Stimulated activated CD4-positive, alpha-beta T cell treated with anti-CD3 and anti-CD28 coated beads, Interleukin-12 subunit alpha, Interleukin-12 subunit beta, amount 100 ng/mL, for 48 hours (primary cell): Measurements from ENCODE around the gene TEX26.

Source experiments
- DNase-seq, 3 donors: peaks; one replicate each; pipeline ENCODE4 v3.0.0-alpha.2; 2020; ENCODE audit warnings: low read depth in 2 of 3, low spot score in 1 of 3

TEX26 gene

DNA sequence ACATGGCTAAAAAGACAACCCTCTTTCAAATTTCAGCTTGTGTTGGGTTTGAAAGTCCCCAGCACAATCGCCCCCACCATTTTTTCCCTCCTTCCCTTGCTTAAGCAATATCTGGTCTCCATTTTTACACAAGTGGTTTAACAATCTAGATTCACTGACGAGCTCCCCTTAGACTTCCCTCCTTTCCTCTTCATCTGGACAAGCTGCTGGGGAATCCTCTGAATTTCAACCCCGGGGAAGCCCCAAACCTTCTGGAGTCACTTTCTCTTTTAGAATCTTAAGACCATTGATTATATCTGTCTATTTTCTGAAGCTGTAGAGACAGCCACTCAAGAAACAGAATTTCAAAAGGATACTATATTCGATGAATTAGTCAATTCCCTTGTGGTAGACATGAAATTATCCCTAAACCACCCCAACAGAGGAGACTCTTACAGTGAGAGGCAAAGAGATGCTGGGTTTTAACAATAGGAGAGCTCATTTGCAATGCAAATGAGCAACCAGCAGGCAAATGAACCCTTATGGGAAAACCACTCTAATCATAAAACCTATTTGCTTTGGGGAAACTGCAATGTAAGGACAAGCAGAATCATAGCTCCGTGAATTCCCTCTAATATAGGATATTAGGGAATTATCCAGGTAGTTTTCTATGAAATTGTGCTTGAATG lies 78.9 kb downstream of the TEX26 start:
- no peak for DNase-seq

DNA sequence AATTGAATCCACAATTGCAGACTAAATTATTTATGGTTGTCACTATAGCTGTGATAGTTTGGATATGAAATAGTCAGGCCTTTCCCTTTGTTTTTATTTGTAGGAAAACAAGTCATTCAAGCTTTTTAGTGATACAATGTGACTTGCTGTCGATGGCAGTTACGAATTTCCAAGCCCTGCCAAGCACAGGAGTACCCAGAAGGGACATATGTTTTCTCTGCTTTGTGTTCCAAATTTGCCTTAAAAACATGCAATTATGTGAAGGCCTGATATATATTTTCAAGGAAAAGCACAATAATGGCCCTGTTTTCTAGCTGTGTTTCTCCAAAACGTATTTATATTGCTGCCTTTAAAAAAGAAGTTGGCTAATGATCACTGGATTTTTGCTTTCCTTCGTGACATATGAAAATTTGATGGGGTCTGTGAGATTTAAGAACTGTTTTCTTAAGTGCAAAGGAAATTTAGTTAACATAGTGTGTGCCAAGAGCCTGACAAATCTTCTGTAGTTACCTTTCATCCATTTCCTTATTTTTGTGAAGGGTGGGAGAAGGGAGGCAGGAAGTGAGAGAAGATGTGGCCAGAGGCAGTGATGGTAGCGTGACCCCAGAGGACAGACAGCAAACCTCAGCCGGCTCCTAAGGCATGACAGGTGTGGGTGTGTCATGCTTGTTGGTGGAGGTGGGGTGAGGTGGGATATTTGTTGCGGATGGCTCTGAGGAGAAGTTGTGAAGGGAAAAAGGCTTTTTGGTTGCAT lies 79.6 kb downstream of the TEX26 start:
- DNase-seq: no peak

DNA sequence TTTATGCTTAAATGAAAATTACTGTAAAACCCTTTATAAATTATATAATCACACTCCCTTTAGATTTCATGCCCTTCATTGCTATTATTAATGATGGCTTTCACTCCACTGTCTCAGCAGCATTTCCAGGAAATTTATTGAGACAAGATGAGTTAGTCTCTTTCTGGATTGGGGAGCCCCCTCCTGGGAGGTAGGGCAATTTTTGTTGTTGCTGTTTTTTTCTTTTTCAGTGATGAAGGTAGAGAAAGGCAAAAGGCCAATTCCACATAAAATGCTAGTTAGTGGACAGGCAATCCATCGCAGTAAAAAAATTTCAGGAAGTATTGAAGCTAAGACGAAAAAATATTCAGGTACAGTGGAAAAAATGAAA lies 80.2 kb downstream of the TEX26 start:
- DNase-seq: no peak

DNA sequence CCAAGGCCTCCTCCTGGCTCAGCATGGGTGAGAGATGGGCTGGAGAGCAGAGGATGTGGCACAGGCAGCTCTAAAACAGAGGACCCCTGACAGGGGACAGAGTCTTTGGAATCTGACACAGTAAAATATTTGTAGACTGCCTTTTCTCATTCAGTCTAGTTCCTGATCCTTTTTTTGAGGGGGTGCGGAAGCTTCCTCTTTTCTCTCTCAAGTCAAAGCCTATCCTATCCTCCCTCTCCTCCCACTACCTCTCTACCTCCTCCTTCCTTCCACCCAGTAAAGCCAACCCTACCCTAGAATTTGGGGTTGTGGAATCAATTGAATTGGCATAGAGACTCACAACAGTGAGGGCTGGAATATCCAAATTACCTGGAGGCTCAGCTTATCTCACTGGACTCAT lies 82.0 kb downstream of the TEX26 start:
- no peak for DNase-seq

DNA sequence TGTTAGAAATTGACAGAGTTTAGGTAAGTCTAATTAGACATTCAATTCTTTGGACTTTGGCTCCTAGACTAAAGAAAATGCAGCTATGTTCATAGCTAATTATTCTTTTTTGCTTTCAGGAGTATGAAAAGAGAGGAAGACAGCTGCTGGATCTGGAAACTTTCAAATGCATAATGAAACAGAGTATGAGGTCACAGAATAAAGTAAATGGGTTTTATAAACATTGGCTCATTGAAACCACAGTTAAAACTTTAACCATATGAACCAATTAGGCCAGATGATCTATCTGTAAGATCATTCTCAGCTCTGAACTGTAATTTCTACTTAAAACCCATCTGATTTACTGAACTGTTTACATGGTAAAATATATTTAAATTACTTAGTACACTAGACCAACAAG lies 82.7 kb downstream of the TEX26 start:
- no peak for DNase-seq

DNA sequence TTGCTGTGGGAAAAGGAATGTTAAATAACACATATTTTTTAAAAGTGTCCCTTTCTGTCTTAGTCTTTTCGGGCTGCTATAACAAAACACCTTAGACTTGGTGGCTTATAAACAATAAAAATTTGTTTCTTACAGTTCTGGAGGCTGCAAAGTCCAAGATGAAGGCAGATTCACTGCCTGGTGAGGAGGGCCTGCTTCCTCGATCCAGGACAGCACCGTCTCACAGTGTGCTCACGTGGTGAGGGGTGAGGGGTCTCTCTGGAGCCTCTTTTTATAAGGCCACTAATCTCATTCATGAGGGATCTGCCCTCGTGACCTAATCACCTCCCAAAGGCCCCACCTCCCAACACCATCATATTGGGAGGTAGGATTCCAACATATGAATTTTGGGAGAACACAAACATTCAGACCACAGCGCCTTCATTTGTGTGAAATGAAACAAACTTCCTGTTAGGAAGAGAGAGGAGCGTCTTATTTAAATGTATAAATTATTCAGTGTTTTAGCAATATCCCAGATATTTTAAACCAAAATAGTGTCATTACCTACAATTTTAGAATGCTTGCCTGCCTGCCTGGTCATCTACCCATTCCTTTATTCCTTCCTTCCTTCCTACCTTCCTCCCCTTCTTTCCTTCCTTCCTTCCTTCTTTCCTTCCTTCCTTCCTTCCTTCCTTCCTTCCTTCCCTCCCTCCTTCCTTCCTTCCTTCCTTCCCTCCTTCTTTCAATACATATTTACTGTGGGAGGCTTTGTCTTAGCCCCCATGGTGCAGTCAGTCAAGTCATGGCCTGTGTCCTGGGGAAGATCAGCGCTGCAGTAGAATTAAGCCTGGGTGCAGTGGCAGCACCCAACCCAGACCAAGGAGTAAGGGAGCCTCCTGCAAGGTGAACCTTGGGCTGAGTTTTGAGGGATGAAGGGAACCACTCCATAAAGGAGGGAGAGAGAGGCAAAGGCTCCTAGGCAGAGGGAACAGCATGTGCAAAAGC lies 84.2 kb downstream of the TEX26 start:
- no peak for DNase-seq

DNA sequence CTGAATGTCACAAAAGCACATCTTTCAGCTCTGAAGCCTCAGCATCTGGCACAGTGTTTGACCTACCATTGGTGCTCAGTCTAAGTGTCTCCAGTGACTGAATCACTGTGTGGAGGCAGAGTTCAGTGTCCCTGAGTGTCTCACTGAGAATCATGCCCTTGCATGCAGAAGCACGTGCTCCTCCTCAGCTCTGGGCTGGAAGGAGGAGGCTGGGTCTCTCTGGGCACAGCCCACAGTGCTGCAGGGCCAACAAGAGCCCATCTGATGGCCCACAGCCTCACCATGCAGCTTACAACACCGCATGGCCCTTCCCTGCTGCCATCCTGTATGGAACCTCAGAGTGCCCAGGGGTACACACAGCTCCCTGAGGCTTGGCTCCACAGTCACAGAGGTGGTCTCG lies 86.1 kb downstream of the TEX26 start:
- DNase-seq: no peak

DNA sequence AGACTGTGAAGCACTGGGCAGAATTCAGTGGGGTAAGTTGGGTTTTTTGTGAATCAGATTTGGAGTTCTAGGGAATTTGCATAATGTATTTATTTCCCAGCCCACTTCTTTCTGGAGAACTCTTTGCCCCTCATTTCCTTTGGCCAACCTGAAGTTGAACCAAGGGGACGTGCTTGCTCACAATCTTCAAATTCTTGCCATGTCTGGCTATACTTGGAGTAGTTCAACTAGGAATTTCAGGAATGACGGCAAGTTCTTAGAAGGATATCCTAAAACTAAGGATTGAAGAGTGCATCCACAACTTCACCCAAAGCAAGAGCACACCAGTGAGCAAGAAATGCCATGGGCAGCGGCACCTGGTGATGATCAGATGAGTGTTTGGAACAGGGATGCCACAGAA lies 88.5 kb downstream of the TEX26 start:
- DNase-seq: no peak

DNA sequence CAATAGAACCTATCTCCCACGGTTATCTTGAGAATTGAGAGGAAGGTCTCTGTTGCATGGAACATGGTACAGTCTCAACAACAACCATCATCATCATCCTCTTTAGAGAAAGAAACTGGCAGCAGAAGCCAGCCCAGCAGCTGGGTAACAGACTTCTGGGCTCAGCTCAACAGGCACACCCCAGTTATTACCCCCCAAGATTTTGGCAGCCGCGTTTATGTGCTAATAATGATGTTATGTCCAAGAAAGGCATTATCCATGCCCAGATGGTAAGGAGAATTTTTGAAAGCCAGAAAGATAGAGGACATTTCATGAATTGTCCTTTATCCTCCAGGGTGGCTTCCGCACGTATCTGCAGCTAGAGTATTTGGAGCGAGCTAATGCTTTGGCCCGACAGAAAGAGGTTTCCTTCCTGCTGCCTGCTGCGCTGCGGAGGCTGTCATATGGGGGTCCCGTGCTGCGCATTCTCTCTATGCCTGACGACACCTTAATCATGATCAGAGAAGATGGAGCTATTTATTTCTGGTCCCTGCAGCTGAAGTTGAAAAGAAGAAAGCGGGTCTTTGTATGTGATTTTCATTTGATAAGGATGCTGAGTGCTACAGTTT lies 89.9 kb downstream of the TEX26 start:
- DNase-seq: no peak

DNA sequence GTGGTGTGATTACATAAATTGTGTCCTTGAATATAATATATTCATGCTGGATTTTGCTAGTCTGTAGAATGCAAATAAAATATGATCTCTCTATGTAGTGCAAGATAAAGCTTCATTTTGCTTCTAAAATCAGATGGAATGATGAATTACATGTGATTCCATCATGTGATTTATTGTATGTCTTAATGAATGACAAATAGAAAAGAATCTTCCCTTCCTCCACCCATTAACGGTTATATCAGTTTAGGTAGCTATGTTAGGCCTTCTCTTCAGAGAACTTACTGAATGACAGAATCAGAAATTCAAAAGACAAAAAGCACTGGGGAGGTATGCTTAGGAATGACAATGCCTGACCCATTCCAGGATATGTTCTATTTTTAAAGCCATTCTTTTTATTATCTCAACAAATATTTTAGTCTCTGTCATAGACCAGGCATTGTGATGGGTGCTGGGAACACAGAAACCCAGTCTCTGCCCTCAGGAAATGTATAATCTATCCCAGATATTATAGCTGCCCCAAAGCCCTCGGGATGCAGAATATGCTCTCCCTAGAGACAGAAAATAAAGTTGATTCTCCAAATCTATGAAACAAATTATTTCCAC lies 90.6 kb downstream of the TEX26 start:
- no peak for DNase-seq
